Esophagus muscularis mucosa (tissue), 4 donors: ENCODE data around the gene PRKAR1B.

Source experiments
- CTCF ChIP-seq, 3 experiments: fragments of 200-600 bp in 2 of 3; fragments of 450-650 bp in 1 of 3; sonication (generic) in 2 of 3; IDR thresholded peaks; one replicate each; pipeline ENCODE4 v1.5.1; 2017 to 2019; ENCODE audit warnings: antibody characterized with exemption in 3 of 3, mild to moderate bottlenecking in 2 of 3, moderate library complexity in 1 of 3
- EP300 ChIP-seq: sonication (generic); formaldehyde crosslinking; IDR thresholded peaks from one replicate; pipeline ENCODE4 v1.6.1; 2017; ENCODE audit warnings: antibody characterized with exemption
- POLR2A ChIP-seq: fragments of 450-650 bp; IDR thresholded peaks from one replicate; pipeline ENCODE4 v1.6.1; 2017; ENCODE audit warnings: antibody characterized with exemption, moderate library complexity, mild to moderate bottlenecking, low read depth
- POLR2AphosphoS5 ChIP-seq, 2 donors: sonication (generic); formaldehyde crosslinking; IDR thresholded peaks; one replicate each; pipeline ENCODE4 v1.6.1; 2017; ENCODE audit warnings: antibody characterized with exemption in 2 of 2

- TF ChIP-seq CTCF (IDR thresholded peaks at IDR 0.05) (no peak), EP300 (no peak), POLR2A (no peak), POLR2AphosphoS5 (IDR thresholded peaks at IDR 0.05) (no peak)
These were observed 93.6 kb downstream of the PRKAR1B start for GRCh38 chr7:633381-634018.
